GM12872 (cell line): ENCODE results near the gene RASSF4.

Source experiments
- TF ChIP-seq, protein P1 (sequence below): IDR thresholded peaks from 3 replicates; pipeline ENCODE4 v1.5.1; 2011; ENCODE audit warnings: low read depth, mild to moderate bottlenecking, low read length, moderate library complexity; ENCODE audit not compliant: insufficient read depth

Gene RASSF4

DNA sequence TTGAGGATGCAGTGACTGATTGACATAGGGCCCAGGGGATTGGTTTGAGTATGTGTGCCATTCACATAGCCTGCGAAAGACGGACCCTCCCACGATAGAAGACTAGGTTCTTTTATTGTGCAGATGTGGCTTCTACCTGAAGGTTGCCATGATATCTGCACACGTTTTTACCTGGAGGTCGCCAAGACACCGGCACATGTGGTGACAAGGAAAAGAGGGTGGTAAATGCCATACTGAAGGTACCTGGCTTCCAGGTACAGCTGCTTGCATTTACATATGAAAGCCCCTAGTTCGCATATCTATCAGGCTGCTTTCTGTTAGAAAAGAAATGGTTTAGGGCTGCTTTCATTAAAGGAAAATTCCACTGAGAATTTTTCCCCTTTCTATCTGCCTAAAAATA lies 84.7 kb downstream of the RASSF4 start:
- TF ChIP-seq, protein P1, sequence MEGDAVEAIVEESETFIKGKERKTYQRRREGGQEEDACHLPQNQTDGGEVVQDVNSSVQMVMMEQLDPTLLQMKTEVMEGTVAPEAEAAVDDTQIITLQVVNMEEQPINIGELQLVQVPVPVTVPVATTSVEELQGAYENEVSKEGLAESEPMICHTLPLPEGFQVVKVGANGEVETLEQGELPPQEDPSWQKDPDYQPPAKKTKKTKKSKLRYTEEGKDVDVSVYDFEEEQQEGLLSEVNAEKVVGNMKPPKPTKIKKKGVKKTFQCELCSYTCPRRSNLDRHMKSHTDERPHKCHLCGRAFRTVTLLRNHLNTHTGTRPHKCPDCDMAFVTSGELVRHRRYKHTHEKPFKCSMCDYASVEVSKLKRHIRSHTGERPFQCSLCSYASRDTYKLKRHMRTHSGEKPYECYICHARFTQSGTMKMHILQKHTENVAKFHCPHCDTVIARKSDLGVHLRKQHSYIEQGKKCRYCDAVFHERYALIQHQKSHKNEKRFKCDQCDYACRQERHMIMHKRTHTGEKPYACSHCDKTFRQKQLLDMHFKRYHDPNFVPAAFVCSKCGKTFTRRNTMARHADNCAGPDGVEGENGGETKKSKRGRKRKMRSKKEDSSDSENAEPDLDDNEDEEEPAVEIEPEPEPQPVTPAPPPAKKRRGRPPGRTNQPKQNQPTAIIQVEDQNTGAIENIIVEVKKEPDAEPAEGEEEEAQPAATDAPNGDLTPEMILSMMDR, result no peak
